GM12873 (cell line): ENCODE results near the gene UIMC1.

Source experiments
- TF ChIP-seq, protein P1 (sequence below): IDR thresholded peaks from 2 replicates; pipeline ENCODE4 v1.5.1; 2012; ENCODE audit warnings: low read depth, mild to moderate bottlenecking, moderate library complexity, low read length, control low read depth; ENCODE audit not compliant: insufficient read depth; ENCODE audit errors: missing control alignments

UIMC1 gene

DNA sequence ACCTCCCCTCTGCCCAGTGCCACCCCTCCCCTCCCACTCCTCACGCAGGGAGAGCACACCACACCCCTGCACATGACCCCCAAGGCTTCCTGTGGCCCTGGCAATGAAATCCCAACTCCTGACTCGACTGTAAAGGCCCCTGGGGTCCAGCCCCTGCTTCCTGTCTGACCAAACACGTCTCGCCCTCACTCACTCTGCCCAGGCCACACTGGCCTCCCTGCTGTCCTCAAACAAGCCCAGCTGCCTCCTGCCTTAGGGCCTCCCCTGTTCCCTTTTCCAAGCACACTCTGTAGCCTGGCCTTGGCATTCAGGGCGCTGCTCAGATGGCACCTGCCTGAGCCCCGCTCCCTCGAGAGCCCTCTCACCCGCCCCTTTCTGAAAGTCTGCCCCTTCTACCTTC lies 149.8 kb downstream of the UIMC1 start:
- TF ChIP-seq, protein P1, sequence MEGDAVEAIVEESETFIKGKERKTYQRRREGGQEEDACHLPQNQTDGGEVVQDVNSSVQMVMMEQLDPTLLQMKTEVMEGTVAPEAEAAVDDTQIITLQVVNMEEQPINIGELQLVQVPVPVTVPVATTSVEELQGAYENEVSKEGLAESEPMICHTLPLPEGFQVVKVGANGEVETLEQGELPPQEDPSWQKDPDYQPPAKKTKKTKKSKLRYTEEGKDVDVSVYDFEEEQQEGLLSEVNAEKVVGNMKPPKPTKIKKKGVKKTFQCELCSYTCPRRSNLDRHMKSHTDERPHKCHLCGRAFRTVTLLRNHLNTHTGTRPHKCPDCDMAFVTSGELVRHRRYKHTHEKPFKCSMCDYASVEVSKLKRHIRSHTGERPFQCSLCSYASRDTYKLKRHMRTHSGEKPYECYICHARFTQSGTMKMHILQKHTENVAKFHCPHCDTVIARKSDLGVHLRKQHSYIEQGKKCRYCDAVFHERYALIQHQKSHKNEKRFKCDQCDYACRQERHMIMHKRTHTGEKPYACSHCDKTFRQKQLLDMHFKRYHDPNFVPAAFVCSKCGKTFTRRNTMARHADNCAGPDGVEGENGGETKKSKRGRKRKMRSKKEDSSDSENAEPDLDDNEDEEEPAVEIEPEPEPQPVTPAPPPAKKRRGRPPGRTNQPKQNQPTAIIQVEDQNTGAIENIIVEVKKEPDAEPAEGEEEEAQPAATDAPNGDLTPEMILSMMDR, result no peak

DNA sequence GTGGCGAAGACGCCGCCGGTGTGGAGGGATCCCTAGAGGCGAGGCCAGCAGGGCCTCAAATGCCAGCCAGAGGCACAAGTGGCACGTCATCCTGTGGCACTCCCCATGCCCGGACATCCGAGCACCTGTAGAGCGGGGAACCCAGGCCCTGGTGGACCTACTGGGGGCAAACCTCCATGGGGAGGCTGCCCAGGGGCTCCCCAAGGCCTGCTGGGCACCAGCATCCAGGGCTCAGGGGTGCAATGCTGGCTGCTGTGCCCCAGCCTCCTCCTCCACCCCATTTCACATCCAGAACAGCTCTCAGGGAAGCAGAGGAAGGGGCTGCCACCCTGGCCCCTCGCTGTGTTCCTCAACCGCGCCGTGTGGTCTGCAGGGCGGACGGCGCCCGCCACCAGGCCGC lies 151.0 kb downstream of the UIMC1 start:
- TF ChIP-seq, protein P1, result no peak
